HCT116 (cell line): ENCODE data around the gene FGF8. TPM values are rescaled to one million over a fixed set of nuclear protein-coding genes. Genes with fewer than 3 reads are reported as not detected.

Experiments
- ATAC-seq: fragments of 200-7000 bp; cut with Tn5 transposase; 2 replicates; pipeline ENCODE4 v1.9.1; 2020; ENCODE audit warnings: mild to moderate bottlenecking, moderate library complexity
- BruUV-seq: library from RNA; stranded (reverse); fragments of 400-500 nt; replicated peaks from 2 replicates; lab custom pipeline; 2021; lab: Mats Ljungman, UMichigan
- CTCF ChIA-PET: fragments of 300-600 bp; sonication (Branson Sonifier 250); formaldehyde crosslinking; loops from one replicate; lab custom pipeline; 2021; ENCODE audit warnings: antibody characterized with exemption; lab: Charles Lee
- POLR2A ChIA-PET: fragments of 300-600, 350-600 bp; sonication (Branson Sonifier 250); formaldehyde crosslinking; loops from one replicate; lab custom pipeline; 2021; ENCODE audit warnings: antibody characterized with exemption; lab: Charles Lee
- RAD21 ChIA-PET, 2 experiments: fragments of 300-600 bp; sonication (Branson Sonifier 250); formaldehyde crosslinking; loops; one replicate each; lab custom pipeline; 2023; ENCODE audit warnings: low total read pairs in 2 of 2; ENCODE audit not compliant: uncharacterized antibody in 2 of 2, unreplicated experiment in 2 of 2, low non-redundant PET in 1 of 2; lab: Charles Lee
- DNase-seq: peaks from one replicate; pipeline ENCODE4 v3.0.0-alpha.2; 2010; ENCODE audit warnings: low read depth, low spot score
- H2AFZ ChIP-seq: fragments of 200-600 bp; shearing (Covaris generic), sonication (generic); 2 replicates; pipeline ENCODE4 v1.6.1; 2017; ENCODE audit warnings: low read depth, mixed run types, mixed read lengths, antibody characterized with exemption, low read length; ENCODE audit not compliant: poor library complexity, severe bottlenecking
- H3K27ac ChIP-seq: 2 replicates; pipeline ENCODE4 v1.5.1; 2012; ENCODE audit warnings: low read depth, low read length
- H3K27me3 ChIP-seq: fragments of 200-600 bp; sonication (generic); 2 replicates; pipeline ENCODE4 v1.6.1; 2016; ENCODE audit warnings: mixed run types, low read length, mixed read lengths; ENCODE audit not compliant: insufficient read depth
- H3K36me3 ChIP-seq, 2 experiments: fragments of 200-500 bp in 1 of 2; fragments of 200-600 bp in 1 of 2; sonication (Bioruptor generic) in 1 of 2; sonication (generic) in 1 of 2; 2 replicates each; pipeline versions ENCODE4 v1.5.1 to v1.6.1; 2014 to 2016; ENCODE audit warnings: low read length in 2 of 2, inconsistent platforms in 1 of 2, mixed read lengths in 1 of 2, mixed run types in 1 of 2; ENCODE audit not compliant: insufficient read depth in 2 of 2, control insufficient read depth in 1 of 2
- H3K4me1 ChIP-seq, 2 experiments: fragments of 200-600 bp in 1 of 2; sonication (generic) in 1 of 2; 2 replicates each; pipeline versions ENCODE4 v1.5.1 to v1.6.1; 2012 to 2017; ENCODE audit warnings: low read length in 2 of 2, inconsistent platforms in 1 of 2, mild to moderate bottlenecking in 1 of 2, mixed read lengths in 1 of 2, mixed run types in 1 of 2, moderate library complexity in 1 of 2; ENCODE audit not compliant: insufficient read depth in 2 of 2, control insufficient read depth in 1 of 2
- H3K4me2 ChIP-seq: fragments of 200-600 bp; sonication (generic); 2 replicates; pipeline ENCODE4 v1.6.1; 2017; ENCODE audit warnings: mixed run types, low read length, mixed read lengths
- H3K4me3 ChIP-seq, 2 experiments: fragments of 200-600 bp in 1 of 2; sonication (generic) in 1 of 2; replicated peaks in 1 of 2; 2 replicates each; pipeline ENCODE4 v1.5.1; 2011 to 2016; ENCODE audit warnings: low read length in 2 of 2, control low read depth in 1 of 2, low read depth in 1 of 2, mild to moderate bottlenecking in 1 of 2, mixed read lengths in 1 of 2, mixed run types in 1 of 2
- H3K79me2 ChIP-seq: fragments of 200-600 bp; sonication (generic); 2 replicates; pipeline ENCODE4 v1.6.1; 2017; ENCODE audit warnings: mild to moderate bottlenecking, mixed run types, low read length, moderate library complexity, mixed read lengths; ENCODE audit not compliant: insufficient read depth
- H3K9ac ChIP-seq: fragments of 200-600 bp; sonication (generic); 2 replicates; pipeline ENCODE4 v1.6.1; 2016; ENCODE audit warnings: low read length, mixed read lengths
- H3K9me2 ChIP-seq: fragments of 200-600 bp; sonication (generic), shearing (Covaris generic); 2 replicates; pipeline ENCODE4 v1.6.1; 2017; ENCODE audit warnings: mixed run types, mild to moderate bottlenecking, moderate library complexity; ENCODE audit not compliant: insufficient read depth
- H3K9me3 ChIP-seq, 2 experiments: fragments of 200-500 bp in 1 of 2; fragments of 200-600 bp in 1 of 2; sonication (Bioruptor generic) in 1 of 2; sonication (generic) in 1 of 2; 2 replicates each; pipeline ENCODE4 v1.6.1; 2014 to 2017; ENCODE audit warnings: low read length in 2 of 2, mixed read lengths in 2 of 2, inconsistent platforms in 1 of 2, low read depth in 1 of 2, mild to moderate bottlenecking in 1 of 2, mixed run types in 1 of 2, moderate library complexity in 1 of 2; ENCODE audit not compliant: control insufficient read depth in 1 of 2, insufficient read depth in 1 of 2
- H4K20me1 ChIP-seq: fragments of 200-600 bp; sonication (generic), shearing (Covaris generic); 2 replicates; pipeline ENCODE4 v1.6.1; 2017; ENCODE audit warnings: mixed run types, mild to moderate bottlenecking, moderate library complexity; ENCODE audit not compliant: insufficient read depth
- CBX3 ChIP-seq: IDR thresholded peaks from 2 replicates; pipeline ENCODE4 v1.6.1; 2012; ENCODE audit warnings: low read depth
- CEBPB ChIP-seq: IDR thresholded peaks from 2 replicates; pipeline ENCODE4 v1.6.1; 2012; ENCODE audit warnings: low read depth
- EGR1 ChIP-seq: IDR thresholded peaks from 2 replicates; pipeline ENCODE4 v1.6.1; 2012; ENCODE audit warnings: low read depth
- ELF1 ChIP-seq: IDR thresholded peaks from 2 replicates; pipeline ENCODE4 v1.6.1; 2012; ENCODE audit warnings: low read depth, borderline replicate concordance
- EZH2 ChIP-seq: fragments of 200-600 bp; sonication (generic); IDR thresholded peaks from 2 replicates; pipeline ENCODE4 v1.6.1; 2017; ENCODE audit warnings: antibody characterized with exemption, mixed run types
- EZH2phosphoT487 ChIP-seq: fragments of 200-600 bp; IDR thresholded peaks from 2 replicates; pipeline ENCODE4 v1.6.1; 2018; ENCODE audit warnings: antibody characterized with exemption, borderline replicate concordance
- FOSL1 ChIP-seq: IDR thresholded peaks from 2 replicates; pipeline ENCODE4 v1.6.1; 2012; ENCODE audit warnings: low read depth
- JUND ChIP-seq: IDR thresholded peaks from 2 replicates; pipeline ENCODE4 v1.6.1; 2012
- MAX ChIP-seq: IDR thresholded peaks from 2 replicates; pipeline ENCODE4 v1.6.1; 2012
- POLR2AphosphoS5 ChIP-seq: IDR thresholded peaks from 2 replicates; pipeline ENCODE4 v1.6.1; 2011; ENCODE audit warnings: mild to moderate bottlenecking, low read depth, low read length, moderate library complexity
- SIN3A ChIP-seq: IDR thresholded peaks from 2 replicates; pipeline ENCODE4 v1.6.1; 2012; ENCODE audit warnings: low read depth
- SP1 ChIP-seq: IDR thresholded peaks from 2 replicates; pipeline ENCODE4 v1.6.1; 2012; ENCODE audit warnings: low read depth
- TCF7L2 ChIP-seq: IDR thresholded peaks from 2 replicates; pipeline ENCODE4 v1.7.0; 2011; ENCODE audit warnings: borderline replicate concordance, inconsistent platforms; ENCODE audit not compliant: insufficient read depth, insufficient read length; ENCODE audit errors: extremely low read depth
- YY1 ChIP-seq: IDR thresholded peaks from 2 replicates; pipeline ENCODE4 v1.6.1; 2011; ENCODE audit warnings: low read length, low read depth, moderate library complexity, mild to moderate bottlenecking; ENCODE audit not compliant: insufficient replicate concordance; ENCODE audit errors: extremely low read depth
- ZFX ChIP-seq: fragments of 450-650 bp; IDR thresholded peaks from 2 replicates; pipeline ENCODE4 v1.6.1; 2017
- intact Hi-C: fragments of 100-400 bp; cut with micrococcal nuclease; formaldehyde crosslinking; loops from 2 replicates; pipeline ENCODE4 v1.10.0; 2022
- total RNA-seq: library from RNA; stranded (reverse); gene quantifications from one replicate; pipeline ENCODE4 v1.2.1, GENCODE V29; 2021; ENCODE audit not compliant: unreplicated experiment
- TF ChIP-seq, protein P1 (sequence below): IDR thresholded peaks from 2 replicates; pipeline ENCODE4 v1.6.1; 2011; ENCODE audit warnings: mild to moderate bottlenecking, low read length, moderate library complexity; ENCODE audit not compliant: insufficient replicate concordance; ENCODE audit errors: extremely low read depth
- TF ChIP-seq, protein P2 (sequence below), 3 experiments: fragments of 200-600 bp in 1 of 3; sonication (generic) in 1 of 3; IDR thresholded peaks in 2 of 3; conservative IDR thresholded peaks in 1 of 3; 2 replicates each; pipeline ENCODE4 v1.5.1; 2012 to 2017; ENCODE audit warnings: low read depth in 2 of 3, low read length in 2 of 3, antibody characterized with exemption in 1 of 3, borderline replicate concordance in 1 of 3, control low read depth in 1 of 3, mild to moderate bottlenecking in 1 of 3, mixed read lengths in 1 of 3, mixed run types in 1 of 3, moderate library complexity in 1 of 3; ENCODE audit not compliant: insufficient read depth in 1 of 3
- TF ChIP-seq, protein P3 (sequence below): IDR thresholded peaks from 2 replicates; pipeline ENCODE4 v1.6.1; 2012

Gene FGF8
- total RNA-seq, 1 experiment from 2014 or later: 2.7 TPM

DNA sequence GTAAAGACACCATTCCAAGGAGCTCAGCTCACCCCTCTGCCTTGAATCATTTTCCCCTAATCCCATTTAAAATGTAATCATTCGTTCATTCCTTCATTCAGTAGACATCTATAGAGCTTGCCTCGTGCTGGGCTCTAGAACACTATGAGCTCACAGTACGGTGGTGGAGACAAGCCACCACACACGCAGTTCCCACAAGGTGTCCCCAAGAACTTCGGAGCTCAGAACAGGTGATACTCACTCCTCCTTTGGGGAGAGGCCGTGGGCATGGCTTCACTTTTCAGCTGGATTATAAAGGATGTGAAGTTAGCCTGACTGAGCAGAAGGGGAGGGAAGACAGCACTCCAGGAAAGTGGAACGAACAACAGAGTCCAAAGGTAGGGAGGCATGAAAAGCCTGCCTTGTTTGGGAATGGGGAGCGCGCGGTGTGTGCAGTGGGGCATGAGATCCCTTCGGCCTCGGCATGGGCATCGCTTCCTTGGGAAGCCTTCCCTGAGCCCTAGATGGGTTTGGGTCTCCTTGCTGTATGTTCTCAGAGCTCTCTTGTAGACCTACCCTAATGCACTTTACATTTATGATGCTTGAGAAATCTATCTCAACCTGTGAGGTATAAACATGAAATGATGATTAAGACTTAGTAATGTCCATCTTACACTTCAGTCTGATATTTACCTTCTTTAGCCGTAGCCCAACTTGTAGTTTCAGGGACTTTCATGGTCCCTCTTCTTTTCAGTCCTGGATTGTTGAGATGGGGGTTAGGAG lies 43.1 kb upstream of the FGF8 start:
- RAD21 ChIA-PET: interaction anchor here (0.9 to 2.0 kb wide), 3 partner anchors 21 to 191 kb away, joined by 3 to 9 read pairs (median 8); partner anchors contain the start of gene NPM3 (in 1 of the 2)

More for the DNA sequence above, 43.1 kb upstream of the FGF8 start:
- Histone ChIP-seq H3K79me2 (peaks cover 57% of the 10 kb centered on the region), H3K27ac (peak overlapping the region; percentile 81), H4K20me1 (peaks cover 26% of the 10 kb centered on the region; the same call in 1 of the 2 replicates), H2AFZ (peak overlapping the region; percentile 3), H3K9ac (peak overlapping the region; percentile 97), H3K36me3 (no peaks in the 10 kb centered on the region; a peak in 1 of 4 replicates), H3K9me2 (no peaks in the 10 kb centered on the region), H3K4me2 (peak overlapping the region; percentile 87), H3K27me3 (no peaks in the 10 kb centered on the region), H3K9me3 (no peaks in the 10 kb centered on the region), H3K4me1 (peaks cover 18 to 31% of the 10 kb centered on the region in 2 experiments), H3K4me3 (peak overlapping the region; percentile 87 to 96)
- intact Hi-C loops: loop anchor here (5.0 kb wide), 1 partner anchor 37 kb away; the partner anchor contains the start of gene NPM3
- peak; percentile 55 for ATAC-seq
- ChIA-PET POLR2A (interaction anchor here (0.7 to 1.9 kb wide), 10 partner anchors 8 to 191 kb away, joined by 3 to 10 read pairs (median 5); partner anchors contain the start of gene NPM3), CTCF (interaction anchor here (0.7 to 2.0 kb wide), 11 partner anchors 8 to 605 kb away, joined by 3 to 19 read pairs (median 5); partner anchors contain the start of gene NPM3)
- BruUV-seq: TSS peak; percentile 80
- DNase-seq: no peak
- TF ChIP-seq, protein P1, sequence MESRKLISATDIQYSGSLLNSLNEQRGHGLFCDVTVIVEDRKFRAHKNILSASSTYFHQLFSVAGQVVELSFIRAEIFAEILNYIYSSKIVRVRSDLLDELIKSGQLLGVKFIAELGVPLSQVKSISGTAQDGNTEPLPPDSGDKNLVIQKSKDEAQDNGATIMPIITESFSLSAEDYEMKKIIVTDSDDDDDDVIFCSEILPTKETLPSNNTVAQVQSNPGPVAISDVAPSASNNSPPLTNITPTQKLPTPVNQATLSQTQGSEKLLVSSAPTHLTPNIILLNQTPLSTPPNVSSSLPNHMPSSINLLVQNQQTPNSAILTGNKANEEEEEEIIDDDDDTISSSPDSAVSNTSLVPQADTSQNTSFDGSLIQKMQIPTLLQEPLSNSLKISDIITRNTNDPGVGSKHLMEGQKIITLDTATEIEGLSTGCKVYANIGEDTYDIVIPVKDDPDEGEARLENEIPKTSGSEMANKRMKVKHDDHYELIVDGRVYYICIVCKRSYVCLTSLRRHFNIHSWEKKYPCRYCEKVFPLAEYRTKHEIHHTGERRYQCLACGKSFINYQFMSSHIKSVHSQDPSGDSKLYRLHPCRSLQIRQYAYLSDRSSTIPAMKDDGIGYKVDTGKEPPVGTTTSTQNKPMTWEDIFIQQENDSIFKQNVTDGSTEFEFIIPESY: no peak
- no peak for TF ChIP-seq CBX3
- TF ChIP-seq SIN3A: no peak
- TF ChIP-seq EGR1: no peak
- TF ChIP-seq CEBPB: no peak
- no peak for TF ChIP-seq FOSL1
- no peak for TF ChIP-seq JUND
- TF ChIP-seq SP1: no peak
- TF ChIP-seq, protein P2, sequence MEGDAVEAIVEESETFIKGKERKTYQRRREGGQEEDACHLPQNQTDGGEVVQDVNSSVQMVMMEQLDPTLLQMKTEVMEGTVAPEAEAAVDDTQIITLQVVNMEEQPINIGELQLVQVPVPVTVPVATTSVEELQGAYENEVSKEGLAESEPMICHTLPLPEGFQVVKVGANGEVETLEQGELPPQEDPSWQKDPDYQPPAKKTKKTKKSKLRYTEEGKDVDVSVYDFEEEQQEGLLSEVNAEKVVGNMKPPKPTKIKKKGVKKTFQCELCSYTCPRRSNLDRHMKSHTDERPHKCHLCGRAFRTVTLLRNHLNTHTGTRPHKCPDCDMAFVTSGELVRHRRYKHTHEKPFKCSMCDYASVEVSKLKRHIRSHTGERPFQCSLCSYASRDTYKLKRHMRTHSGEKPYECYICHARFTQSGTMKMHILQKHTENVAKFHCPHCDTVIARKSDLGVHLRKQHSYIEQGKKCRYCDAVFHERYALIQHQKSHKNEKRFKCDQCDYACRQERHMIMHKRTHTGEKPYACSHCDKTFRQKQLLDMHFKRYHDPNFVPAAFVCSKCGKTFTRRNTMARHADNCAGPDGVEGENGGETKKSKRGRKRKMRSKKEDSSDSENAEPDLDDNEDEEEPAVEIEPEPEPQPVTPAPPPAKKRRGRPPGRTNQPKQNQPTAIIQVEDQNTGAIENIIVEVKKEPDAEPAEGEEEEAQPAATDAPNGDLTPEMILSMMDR (IDR thresholded peaks at IDR 0.05 in 2 of 3, conservative IDR thresholded peaks at IDR 0.05 in 1 of 3; ENCODE audit: borderline replicate concordance in 1 of 3, insufficient read depth in 1 of 3, low read depth in 2 of 3, low read length in 2 of 3): no peak
- TF ChIP-seq MAX: no peak
- TF ChIP-seq, protein P3, sequence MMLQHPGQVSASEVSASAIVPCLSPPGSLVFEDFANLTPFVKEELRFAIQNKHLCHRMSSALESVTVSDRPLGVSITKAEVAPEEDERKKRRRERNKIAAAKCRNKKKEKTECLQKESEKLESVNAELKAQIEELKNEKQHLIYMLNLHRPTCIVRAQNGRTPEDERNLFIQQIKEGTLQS: no peak
- no peak for TF ChIP-seq ZFX
- no peak for TF ChIP-seq TCF7L2
- no peak for TF ChIP-seq POLR2AphosphoS5
- no peak for TF ChIP-seq EZH2
- no peak for TF ChIP-seq YY1
- no peak for TF ChIP-seq ELF1
- TF ChIP-seq EZH2phosphoT487: no peak
